ENCODE data around the gene RIMBP2. TPM values are rescaled to one million over a fixed set of nuclear protein-coding genes. Genes with fewer than 3 reads are reported as not detected.

The RIMBP2 gene
- total RNA-seq, 1 donor from 2014 or later: 0.27 TPM

DNA sequence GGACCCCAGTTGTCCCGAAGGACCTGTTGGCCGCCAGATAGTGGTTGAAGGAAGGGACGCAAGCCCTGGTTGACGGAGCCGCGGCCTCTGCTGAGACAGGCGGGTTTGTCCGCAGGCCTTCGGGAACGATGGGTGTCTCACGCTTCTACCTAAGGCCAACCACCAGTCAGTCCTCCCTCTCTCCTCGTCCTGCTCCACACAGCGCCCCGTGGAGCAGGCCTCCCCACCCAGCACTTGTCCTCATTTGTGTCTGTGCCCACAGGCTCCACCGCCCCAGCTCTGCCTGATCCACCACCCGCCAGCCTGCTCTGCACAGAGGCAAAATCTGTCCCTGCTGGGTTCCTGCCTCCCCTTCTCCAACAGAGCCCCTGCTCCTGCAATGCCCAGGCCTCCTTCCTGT is 41.0 kb downstream of the RIMBP2 start:
- Histone ChIP-seq H3K4me3 (no peak overlapping the region), H3K27ac (no peak overlapping the region), H3K27me3 (ENCODE audit: low read depth) (no peaks in the 10 kb centered on the region), H3K36me3 (no peaks in the 10 kb centered on the region), H3K4me1 (no peaks in the 10 kb centered on the region), H3K9me3 (no peaks in the 10 kb centered on the region)
- DNase-seq (no peak), ATAC-seq (no peak)
- TF ChIP-seq, protein P1, sequence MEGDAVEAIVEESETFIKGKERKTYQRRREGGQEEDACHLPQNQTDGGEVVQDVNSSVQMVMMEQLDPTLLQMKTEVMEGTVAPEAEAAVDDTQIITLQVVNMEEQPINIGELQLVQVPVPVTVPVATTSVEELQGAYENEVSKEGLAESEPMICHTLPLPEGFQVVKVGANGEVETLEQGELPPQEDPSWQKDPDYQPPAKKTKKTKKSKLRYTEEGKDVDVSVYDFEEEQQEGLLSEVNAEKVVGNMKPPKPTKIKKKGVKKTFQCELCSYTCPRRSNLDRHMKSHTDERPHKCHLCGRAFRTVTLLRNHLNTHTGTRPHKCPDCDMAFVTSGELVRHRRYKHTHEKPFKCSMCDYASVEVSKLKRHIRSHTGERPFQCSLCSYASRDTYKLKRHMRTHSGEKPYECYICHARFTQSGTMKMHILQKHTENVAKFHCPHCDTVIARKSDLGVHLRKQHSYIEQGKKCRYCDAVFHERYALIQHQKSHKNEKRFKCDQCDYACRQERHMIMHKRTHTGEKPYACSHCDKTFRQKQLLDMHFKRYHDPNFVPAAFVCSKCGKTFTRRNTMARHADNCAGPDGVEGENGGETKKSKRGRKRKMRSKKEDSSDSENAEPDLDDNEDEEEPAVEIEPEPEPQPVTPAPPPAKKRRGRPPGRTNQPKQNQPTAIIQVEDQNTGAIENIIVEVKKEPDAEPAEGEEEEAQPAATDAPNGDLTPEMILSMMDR (IDR thresholded peaks at IDR 0.05): no peak
- intact Hi-C loops (cut with DNase I): no loop called here

- intact Hi-C loops (cut with DNase I): no loop called here
- no peak for DNase-seq
- ATAC-seq: no peak
Measured at GRCh38 chr12:130674676-130675075, 41.4 kb downstream of the RIMBP2 start.

DNA sequence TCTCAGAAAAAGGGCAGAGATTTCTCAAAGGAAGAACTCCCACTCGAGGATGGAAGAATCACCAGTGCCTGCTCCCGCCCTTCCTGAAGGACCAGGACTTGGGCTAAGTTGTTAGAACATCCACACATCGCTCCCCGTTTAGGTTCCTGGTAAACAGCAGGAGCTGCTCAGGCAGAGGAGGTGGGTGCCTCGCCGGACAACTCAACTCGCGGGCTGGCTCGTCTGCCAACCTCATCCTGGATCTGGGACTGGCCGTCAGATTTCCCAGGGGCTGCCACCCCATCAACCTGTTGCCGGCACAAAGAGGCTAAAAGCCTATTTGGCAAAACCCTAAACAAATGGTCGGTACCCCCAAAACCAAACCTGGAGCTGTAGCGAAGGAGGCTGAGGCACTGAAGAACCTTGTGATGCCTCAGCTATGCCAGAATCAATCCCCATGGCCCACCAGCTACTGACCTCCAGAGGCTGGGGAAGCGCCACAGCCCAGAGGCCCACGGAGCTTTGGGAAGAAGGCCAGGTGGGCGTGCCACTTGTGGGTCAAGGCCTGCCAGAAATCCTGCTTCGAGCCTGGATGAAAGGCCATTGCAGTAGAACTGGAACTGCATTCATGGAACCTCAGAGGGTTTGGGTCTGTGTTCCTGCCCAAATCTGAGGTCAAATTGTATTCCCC is 42.9 kb downstream of the RIMBP2 start:
- no peak for DNase-seq
- no peak for ATAC-seq
- Histone ChIP-seq H3K9me3 (peaks cover under 1% of the 10 kb centered on the region), H3K4me1 (no peaks in the 10 kb centered on the region), H3K27ac (no peak overlapping the region), H3K36me3 (no peaks in the 10 kb centered on the region), H3K4me3 (no peak overlapping the region), H3K27me3 (ENCODE audit: low read depth) (no peaks in the 10 kb centered on the region)
- TF ChIP-seq, protein P1 (IDR thresholded peaks at IDR 0.05): no peak
- intact Hi-C loops (cut with DNase I): no loop called here

More at GRCh38 chr12:130674676-130675075, 41.4 kb downstream of the RIMBP2 start:
- Histone ChIP-seq H3K4me1 (no peaks in the 10 kb centered on the region), H3K36me3 (no peaks in the 10 kb centered on the region), H3K4me3 (no peak overlapping the region), H3K9me3 (no peaks in the 10 kb centered on the region), H3K27ac (no peak overlapping the region), H3K27me3 (ENCODE audit: low read depth) (no peaks in the 10 kb centered on the region)
- TF ChIP-seq, protein P1 (IDR thresholded peaks at IDR 0.05): no peak

DNA sequence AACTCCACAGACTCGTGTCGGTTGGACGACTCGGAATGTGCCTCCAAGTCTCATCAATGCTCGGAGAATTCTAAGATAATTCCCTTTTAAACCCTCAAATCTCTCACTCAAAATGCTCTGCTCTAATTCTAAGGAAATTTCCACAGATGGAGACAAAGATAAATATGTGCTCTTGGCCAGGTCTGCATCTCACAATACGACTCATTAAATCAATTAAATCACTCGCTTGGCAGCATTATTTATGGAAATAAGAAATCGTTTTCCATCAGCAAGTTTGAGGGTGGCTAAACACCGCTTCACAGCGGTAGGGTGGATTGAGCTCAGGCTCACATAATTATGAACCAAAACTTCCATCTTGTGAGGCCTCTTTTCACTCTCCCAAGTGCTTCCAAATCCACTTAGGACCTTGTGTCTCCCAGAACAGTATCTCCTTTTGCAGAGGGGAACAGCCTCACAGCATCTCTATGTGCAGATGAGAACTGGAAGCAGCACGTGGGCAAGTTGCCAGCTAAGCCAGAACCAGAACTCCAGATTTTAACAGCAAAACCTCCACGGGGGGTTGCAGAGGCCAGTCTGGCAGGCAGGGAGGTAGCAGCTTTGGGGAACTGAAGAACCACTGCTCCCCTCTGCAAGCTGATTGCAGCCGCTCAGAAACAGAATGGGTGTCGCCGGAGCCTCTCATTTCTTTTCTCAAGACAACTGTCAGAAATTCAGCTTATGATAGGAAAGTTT is 43.8 kb downstream of the RIMBP2 start:
- Histone ChIP-seq H3K9me3 (peaks cover 6% of the 10 kb centered on the region), H3K36me3 (no peaks in the 10 kb centered on the region), H3K4me1 (no peaks in the 10 kb centered on the region), H3K4me3 (no peak overlapping the region), H3K27me3 (ENCODE audit: low read depth) (no peaks in the 10 kb centered on the region), H3K27ac (no peak overlapping the region)
- TF ChIP-seq, protein P1 (IDR thresholded peaks at IDR 0.05): no peak
- DNase-seq: no peak
- ATAC-seq: no peak
- intact Hi-C loops (cut with DNase I): no loop called here

GRCh38 chr12:130671556-130671955 is 44.5 kb downstream of the RIMBP2 start:
- no peaks in the 10 kb centered on the region for H3K27me3 ChIP-seq (ENCODE audit: low read depth)
- intact Hi-C loops (cut with DNase I): no loop called here
- H3K4me3 ChIP-seq: no peak overlapping the region
- no peak overlapping the region for H3K27ac ChIP-seq
- TF ChIP-seq, protein P1 (IDR thresholded peaks at IDR 0.05): no peak
- no peak for ATAC-seq
- peaks cover 6% of the 10 kb centered on the region for H3K9me3 ChIP-seq
- no peaks in the 10 kb centered on the region for H3K36me3 ChIP-seq
- no peak for DNase-seq
- H3K4me1 ChIP-seq: no peaks in the 10 kb centered on the region
